BJ (cell line): Measurements from ENCODE around the gene TUSC2. TPM values are rescaled to one million over a fixed set of nuclear protein-coding genes. Genes with fewer than 3 reads are reported as not detected.

Source experiments
- CTCF ChIA-PET: fragments of 350-600 bp; formaldehyde crosslinking; extraction: SDS; loops from one replicate; lab custom pipeline; 2021; ENCODE audit warnings: antibody characterized with exemption, inconsistent platforms; lab: Yijun Ruan, JAX
- POLR2A ChIA-PET: fragments of 300-600 bp; sonication (Branson Sonifier 250); formaldehyde crosslinking; extraction: SDS; loops from one replicate; lab custom pipeline; 2021; ENCODE audit warnings: antibody characterized with exemption; lab: Charles Lee
- DNase-seq: peaks from one replicate; pipeline ENCODE4 v3.0.0-alpha.2; 2011; ENCODE audit warnings: low read depth
- H3K27me3 ChIP-seq: 2 replicates; pipeline ENCODE4 v1.6.0; 2011; ENCODE audit warnings: low read length; ENCODE audit not compliant: control insufficient read depth, insufficient read depth
- H3K36me3 ChIP-seq: 2 replicates; pipeline ENCODE4 v1.5.1; 2011; ENCODE audit warnings: low read length; ENCODE audit not compliant: control insufficient read depth, insufficient read depth
- H3K4me3 ChIP-seq: 2 replicates; pipeline ENCODE4 v1.5.1; 2011; ENCODE audit warnings: low read depth, mild to moderate bottlenecking, control low read depth, low read length
- CTCF ChIP-seq: IDR thresholded peaks from 2 replicates; pipeline ENCODE4 v1.5.1; 2011; ENCODE audit warnings: low read depth, mild to moderate bottlenecking, control low read depth, inconsistent platforms, low read length, moderate library complexity; ENCODE audit not compliant: insufficient read depth
- polyA plus RNA-seq: library from polyadenylated mRNA; depleted of rRNA; stranded (reverse); fragments of >200 nt; gene quantifications from 2 replicates; pipeline ENCODE4 v1.2.3, GENCODE V29; 2011

The TUSC2 gene
- polyA plus RNA-seq, 1 experiment, result 38.9 TPM

- TF ChIP-seq CTCF, result no peak
- no peak for DNase-seq
- H3K36me3 ChIP-seq, result no peaks in the 10 kb centered on the region
- POLR2A ChIA-PET, result no interaction called here
- H3K27me3 ChIP-seq, result no peaks in the 10 kb centered on the region
- peak overlapping the region; percentile 60 for H3K4me3 ChIP-seq
- CTCF ChIA-PET, result interaction anchor here (1.9 to 2.7 kb wide), 3 partner anchors 10 to 202 kb away, joined by 4 to 10 read pairs (median 9); partner anchors contain the start of genes CYB561D2 and NPRL2
Measured at GRCh38 chr3:50340147-50340447, 12.1 kb upstream of the TUSC2 start.

DNA sequence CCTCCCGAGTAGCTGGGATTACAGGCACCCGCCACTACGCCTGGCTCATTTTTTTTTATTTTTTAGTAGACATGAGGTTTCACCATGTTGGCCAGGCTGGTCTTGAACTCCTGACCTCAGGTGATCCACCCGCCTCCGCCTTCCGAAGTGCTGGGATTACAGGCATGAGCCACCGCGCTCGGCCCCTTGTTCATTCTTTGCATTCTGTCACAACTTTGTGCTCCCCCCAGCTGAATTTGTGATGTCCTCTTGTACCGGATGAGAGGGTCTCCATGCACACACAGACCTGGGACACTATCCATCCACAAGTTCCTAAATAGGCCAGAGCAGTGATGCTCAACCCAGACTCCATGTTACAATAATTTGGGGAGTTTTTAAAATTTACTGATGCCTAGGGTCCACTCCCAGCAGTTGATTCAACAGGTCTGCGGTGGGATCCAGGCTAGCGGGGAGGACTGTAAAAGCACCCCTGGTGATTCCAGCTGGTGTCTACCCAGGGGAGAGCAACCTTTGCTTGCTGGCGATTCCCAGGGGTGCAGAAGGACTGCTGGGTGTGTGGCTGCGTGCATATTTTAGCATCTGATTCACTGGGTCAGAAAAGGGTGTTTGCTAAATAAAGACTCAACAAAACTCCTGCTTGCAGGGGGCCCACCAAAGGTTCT, 11.6 kb upstream of the TUSC2 start:
- Histone ChIP-seq H3K4me3 (peak overlapping the region; percentile 60), H3K27me3 (no peaks in the 10 kb centered on the region), H3K36me3 (no peaks in the 10 kb centered on the region)
- no peak for DNase-seq
- CTCF ChIA-PET, result interaction anchor here (1.9 to 7.2 kb wide), 3 partner anchors 11 to 15 kb away, joined by 4 to 32 read pairs (median 9); partner anchors contain the start of genes CYB561D2 and NPRL2
- POLR2A ChIA-PET, result no interaction called here
- no peak for TF ChIP-seq CTCF

DNA sequence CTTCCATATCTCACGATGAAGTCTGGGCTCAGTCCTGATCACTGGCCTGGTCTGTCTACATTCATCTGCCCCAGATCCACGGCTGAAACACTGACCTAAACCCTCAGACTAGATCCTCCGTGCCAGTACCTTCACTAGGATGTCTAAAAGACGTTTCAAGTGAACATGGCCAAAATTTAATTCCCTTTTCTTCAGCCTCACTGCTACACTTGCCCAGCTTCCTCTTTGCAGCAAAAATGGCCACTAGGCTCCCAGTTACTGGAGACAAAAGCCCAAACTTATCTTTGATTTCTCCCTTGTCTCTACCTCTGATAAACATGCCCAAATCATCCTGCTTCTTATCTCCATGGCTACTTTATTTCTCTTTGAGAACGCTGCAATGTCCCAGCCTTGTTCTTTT, 10.9 kb upstream of the TUSC2 start:
- no peak for DNase-seq
- POLR2A ChIA-PET, result no interaction called here
- no peak overlapping the region for H3K4me3 ChIP-seq
- no peaks in the 10 kb centered on the region for H3K36me3 ChIP-seq
- CTCF ChIA-PET, result interaction anchor here (0.9 to 7.2 kb wide), 4 partner anchors 12 to 16 kb away, joined by 4 to 32 read pairs (median 4); partner anchors contain the start of genes CYB561D2, HYAL2 and NPRL2
- no peak for TF ChIP-seq CTCF
- no peaks in the 10 kb centered on the region for H3K27me3 ChIP-seq

GRCh38 chr3:50337175-50337861, 9.3 kb upstream of the TUSC2 start:
- ChIA-PET POLR2A (interaction anchor here (0.5 to 1.2 kb wide), 5 partner anchors 9 to 102 kb away, joined by 3 to 11 read pairs (median 5); partner anchors contain the start of genes CYB561D2, GNAI2, HYAL3 and NAA80), CTCF (interaction anchor here (1.0 to 7.2 kb wide), 14 partner anchors 9 to 232 kb away, joined by 3 to 32 read pairs (median 4); partner anchors contain the start of genes HEMK1, HYAL2, HYAL3 and NAA80)
- Histone ChIP-seq H3K4me3 (peak overlapping the region; percentile 89), H3K27me3 (no peaks in the 10 kb centered on the region), H3K36me3 (peaks cover 3% of the 10 kb centered on the region; the same call in 1 of the 2 replicates)
- no peak for TF ChIP-seq CTCF
- peak; percentile 97 for DNase-seq

DNA sequence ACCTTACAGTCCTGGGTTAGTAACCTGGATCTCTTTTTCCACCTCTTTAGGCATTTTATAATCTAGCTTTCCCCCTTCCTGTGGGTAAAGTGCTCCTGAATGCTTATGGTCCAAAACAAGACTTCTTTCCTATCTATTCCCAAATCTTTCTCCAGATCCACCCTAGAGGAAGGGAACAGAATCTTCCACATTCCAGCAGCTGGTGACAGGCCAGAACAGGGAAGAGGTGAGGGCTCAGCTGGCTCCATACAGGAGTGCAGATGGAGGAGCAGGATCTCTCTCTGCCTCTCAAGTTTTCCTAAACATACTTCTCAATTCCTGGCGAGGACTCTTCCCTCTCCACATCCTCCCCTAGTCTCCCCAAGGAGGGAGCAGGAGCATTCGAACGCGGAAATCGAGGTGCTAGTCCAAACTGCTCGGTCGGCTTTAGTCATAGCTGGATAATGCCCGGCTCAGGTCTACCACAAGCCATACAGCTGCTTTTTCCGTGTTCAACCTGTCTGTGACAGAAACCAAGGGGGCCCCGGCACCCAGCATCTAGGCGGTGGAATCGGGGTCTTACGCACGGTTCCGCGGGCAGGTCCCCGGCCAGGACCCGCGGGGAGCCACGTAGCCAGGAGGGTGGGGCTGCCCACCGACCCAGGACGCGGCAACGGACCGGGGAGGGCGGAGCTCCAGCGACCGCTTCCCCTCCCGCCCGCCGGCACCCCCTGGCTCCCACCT, 8.6 kb upstream of the TUSC2 start:
- POLR2A ChIA-PET, result interaction anchor here (0.5 to 1.2 kb wide), 6 partner anchors 9 to 263 kb away, joined by 3 to 11 read pairs (median 5); partner anchors contain the start of genes CYB561D2, GNAI2, HYAL3 and NAA80
- CTCF ChIA-PET, result interaction anchor here (1.0 to 7.2 kb wide), 16 partner anchors 9 to 232 kb away, joined by 3 to 32 read pairs (median 4); partner anchors contain the start of genes CYB561D2, HEMK1, HYAL2 and HYAL3
- H3K4me3 ChIP-seq, result peak overlapping the region; percentile 89
- DNase-seq, result no peak
- H3K27me3 ChIP-seq, result no peaks in the 10 kb centered on the region
- TF ChIP-seq CTCF, result no peak
- peaks cover 8% of the 10 kb centered on the region for H3K36me3 ChIP-seq
